ENCODE measurements around the gene SORBS1.

The SORBS1 gene

GRCh38 chr10:95382596-95382995, 178.6 kb downstream of the SORBS1 start:
- H3K27ac ChIP-seq (replicated peaks) = no peak overlapping the region
- H3K4me3 ChIP-seq (replicated peaks; ENCODE audit: insufficient read depth, low read length) = no peak overlapping the region
- DNase-seq (ENCODE audit: low read depth in 1 of 2, low spot score in 1 of 2) = no peak
- TF ChIP-seq POLR2AphosphoS5 (IDR thresholded peaks at IDR 0.05; ENCODE audit: low read depth) = no peak
- TF ChIP-seq GABPA (IDR thresholded peaks at IDR 0.05; ENCODE audit: low read depth) = no peak
- no peak for TF ChIP-seq CTCF (IDR thresholded peaks at IDR 0.05; ENCODE audit: insufficient read depth, low read length)
- TF ChIP-seq SPI1 (IDR thresholded peaks at IDR 0.05; ENCODE audit: borderline replicate concordance, low read depth) = no peak
- TF ChIP-seq, protein P1, sequence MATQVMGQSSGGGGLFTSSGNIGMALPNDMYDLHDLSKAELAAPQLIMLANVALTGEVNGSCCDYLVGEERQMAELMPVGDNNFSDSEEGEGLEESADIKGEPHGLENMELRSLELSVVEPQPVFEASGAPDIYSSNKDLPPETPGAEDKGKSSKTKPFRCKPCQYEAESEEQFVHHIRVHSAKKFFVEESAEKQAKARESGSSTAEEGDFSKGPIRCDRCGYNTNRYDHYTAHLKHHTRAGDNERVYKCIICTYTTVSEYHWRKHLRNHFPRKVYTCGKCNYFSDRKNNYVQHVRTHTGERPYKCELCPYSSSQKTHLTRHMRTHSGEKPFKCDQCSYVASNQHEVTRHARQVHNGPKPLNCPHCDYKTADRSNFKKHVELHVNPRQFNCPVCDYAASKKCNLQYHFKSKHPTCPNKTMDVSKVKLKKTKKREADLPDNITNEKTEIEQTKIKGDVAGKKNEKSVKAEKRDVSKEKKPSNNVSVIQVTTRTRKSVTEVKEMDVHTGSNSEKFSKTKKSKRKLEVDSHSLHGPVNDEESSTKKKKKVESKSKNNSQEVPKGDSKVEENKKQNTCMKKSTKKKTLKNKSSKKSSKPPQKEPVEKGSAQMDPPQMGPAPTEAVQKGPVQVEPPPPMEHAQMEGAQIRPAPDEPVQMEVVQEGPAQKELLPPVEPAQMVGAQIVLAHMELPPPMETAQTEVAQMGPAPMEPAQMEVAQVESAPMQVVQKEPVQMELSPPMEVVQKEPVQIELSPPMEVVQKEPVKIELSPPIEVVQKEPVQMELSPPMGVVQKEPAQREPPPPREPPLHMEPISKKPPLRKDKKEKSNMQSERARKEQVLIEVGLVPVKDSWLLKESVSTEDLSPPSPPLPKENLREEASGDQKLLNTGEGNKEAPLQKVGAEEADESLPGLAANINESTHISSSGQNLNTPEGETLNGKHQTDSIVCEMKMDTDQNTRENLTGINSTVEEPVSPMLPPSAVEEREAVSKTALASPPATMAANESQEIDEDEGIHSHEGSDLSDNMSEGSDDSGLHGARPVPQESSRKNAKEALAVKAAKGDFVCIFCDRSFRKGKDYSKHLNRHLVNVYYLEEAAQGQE (IDR thresholded peaks at IDR 0.05; ENCODE audit: insufficient replicate concordance, low read depth) = no peak
- H3K27me3 ChIP-seq (ENCODE audit: insufficient read depth, poor library complexity, severe bottlenecking) = peaks cover 8% of the 10 kb centered on the region

GRCh38 chr10:95382174-95382573, 179.0 kb downstream of the SORBS1 start:
- DNase-seq (ENCODE audit: low read depth in 1 of 2, low spot score in 1 of 2) = no peak
- no peak overlapping the region for H3K27ac ChIP-seq (replicated peaks)
- H3K27me3 ChIP-seq (ENCODE audit: insufficient read depth, poor library complexity, severe bottlenecking) = peaks cover 8% of the 10 kb centered on the region
- no peak overlapping the region for H3K4me3 ChIP-seq (replicated peaks; ENCODE audit: insufficient read depth, low read length)
- no peak for TF ChIP-seq CTCF (IDR thresholded peaks at IDR 0.05; ENCODE audit: insufficient read depth, low read length)
- no peak for TF ChIP-seq SPI1 (IDR thresholded peaks at IDR 0.05; ENCODE audit: borderline replicate concordance, low read depth)
- no peak for TF ChIP-seq POLR2AphosphoS5 (IDR thresholded peaks at IDR 0.05; ENCODE audit: low read depth)
- no peak for TF ChIP-seq GABPA (IDR thresholded peaks at IDR 0.05; ENCODE audit: low read depth)
- TF ChIP-seq, protein P1 (IDR thresholded peaks at IDR 0.05; ENCODE audit: insufficient replicate concordance, low read depth) = no peak

DNA sequence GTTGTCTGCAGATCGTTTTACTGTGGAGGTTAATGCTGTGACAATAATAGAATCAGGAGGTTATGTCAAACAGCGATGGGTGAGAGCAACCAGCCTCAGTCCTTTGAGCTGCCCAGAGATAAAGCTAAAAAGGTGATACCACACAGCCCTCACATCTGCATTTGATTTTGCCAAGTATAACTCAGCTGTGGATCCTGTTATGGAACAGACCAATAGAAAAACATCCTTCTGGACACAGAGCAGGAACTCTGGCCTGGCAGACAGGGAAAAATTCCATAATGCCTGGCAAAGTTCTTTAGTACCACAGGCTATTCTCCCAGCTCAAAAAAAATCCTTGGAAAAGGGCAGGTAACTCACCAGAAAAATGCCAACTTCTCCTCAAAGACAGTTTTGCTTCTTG, 183.2 kb downstream of the SORBS1 start:
- H3K4me3 ChIP-seq (replicated peaks; ENCODE audit: insufficient read depth, low read length) = no peak overlapping the region
- no peak for DNase-seq (ENCODE audit: low read depth in 1 of 2, low spot score in 1 of 2)
- TF ChIP-seq, protein P1 (IDR thresholded peaks at IDR 0.05; ENCODE audit: insufficient replicate concordance, low read depth) = no peak
- TF ChIP-seq CTCF (IDR thresholded peaks at IDR 0.05; ENCODE audit: insufficient read depth, low read length) (no peak), POLR2AphosphoS5 (IDR thresholded peaks at IDR 0.05; ENCODE audit: low read depth) (no peak), SPI1 (IDR thresholded peaks at IDR 0.05; ENCODE audit: borderline replicate concordance, low read depth) (no peak), GABPA (IDR thresholded peaks at IDR 0.05; ENCODE audit: low read depth) (no peak)
- H3K27me3 ChIP-seq (ENCODE audit: insufficient read depth, poor library complexity, severe bottlenecking) = peaks cover 8% of the 10 kb centered on the region
- H3K27ac ChIP-seq (replicated peaks) = no peak overlapping the region
